ENCODE results near the gene VANGL2.

Gene VANGL2

DNA sequence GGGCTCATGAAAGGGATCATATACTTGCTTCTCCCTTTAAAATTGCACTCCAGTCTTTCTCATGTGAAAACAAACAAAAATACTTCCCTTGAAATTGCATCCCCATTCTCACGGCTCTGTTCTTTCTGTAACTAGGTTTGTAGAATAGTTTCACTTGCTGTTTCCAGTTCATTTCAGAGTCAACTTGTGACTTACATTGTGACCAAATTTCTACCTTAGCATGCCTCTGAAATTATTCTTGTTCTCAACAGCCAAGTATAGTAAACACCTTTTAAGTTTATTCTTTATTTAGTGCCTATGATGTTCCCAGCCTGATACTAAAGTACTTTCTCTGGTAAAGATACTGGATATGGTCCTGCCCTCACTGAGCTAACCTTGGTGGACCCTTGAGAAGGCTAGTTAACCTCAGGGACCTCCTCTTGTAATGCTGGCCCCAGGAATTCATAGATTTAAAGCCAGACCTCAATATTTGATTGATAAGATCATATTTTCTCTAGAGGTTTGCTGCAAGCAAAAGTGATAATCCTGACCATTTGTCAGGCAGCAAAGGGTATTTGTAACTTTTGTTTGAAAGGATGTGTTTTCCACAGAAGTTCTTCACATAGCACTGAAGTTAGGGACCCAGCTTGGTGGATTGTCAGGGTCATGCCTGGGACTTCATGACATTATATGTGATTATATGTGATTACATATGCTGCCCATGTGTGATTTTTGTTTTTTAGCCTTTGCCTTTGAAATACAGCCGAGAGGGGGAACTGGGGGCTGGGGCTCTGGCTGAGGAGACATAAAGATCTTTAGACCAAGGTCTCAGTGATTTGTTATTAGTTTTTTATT lies 29.6 kb downstream of the VANGL2 start:
- TF ChIP-seq, protein P1, sequence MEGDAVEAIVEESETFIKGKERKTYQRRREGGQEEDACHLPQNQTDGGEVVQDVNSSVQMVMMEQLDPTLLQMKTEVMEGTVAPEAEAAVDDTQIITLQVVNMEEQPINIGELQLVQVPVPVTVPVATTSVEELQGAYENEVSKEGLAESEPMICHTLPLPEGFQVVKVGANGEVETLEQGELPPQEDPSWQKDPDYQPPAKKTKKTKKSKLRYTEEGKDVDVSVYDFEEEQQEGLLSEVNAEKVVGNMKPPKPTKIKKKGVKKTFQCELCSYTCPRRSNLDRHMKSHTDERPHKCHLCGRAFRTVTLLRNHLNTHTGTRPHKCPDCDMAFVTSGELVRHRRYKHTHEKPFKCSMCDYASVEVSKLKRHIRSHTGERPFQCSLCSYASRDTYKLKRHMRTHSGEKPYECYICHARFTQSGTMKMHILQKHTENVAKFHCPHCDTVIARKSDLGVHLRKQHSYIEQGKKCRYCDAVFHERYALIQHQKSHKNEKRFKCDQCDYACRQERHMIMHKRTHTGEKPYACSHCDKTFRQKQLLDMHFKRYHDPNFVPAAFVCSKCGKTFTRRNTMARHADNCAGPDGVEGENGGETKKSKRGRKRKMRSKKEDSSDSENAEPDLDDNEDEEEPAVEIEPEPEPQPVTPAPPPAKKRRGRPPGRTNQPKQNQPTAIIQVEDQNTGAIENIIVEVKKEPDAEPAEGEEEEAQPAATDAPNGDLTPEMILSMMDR (conservative IDR thresholded peaks at IDR 0.05; ENCODE audit: control insufficient read depth, insufficient read depth, low read depth, low read length) = no peak
- DNase-seq (ENCODE audit: low read depth) = no peak
- no peak overlapping the region for H3K4me3 ChIP-seq (ENCODE audit: control insufficient read depth, low read depth, low read length)

DNA sequence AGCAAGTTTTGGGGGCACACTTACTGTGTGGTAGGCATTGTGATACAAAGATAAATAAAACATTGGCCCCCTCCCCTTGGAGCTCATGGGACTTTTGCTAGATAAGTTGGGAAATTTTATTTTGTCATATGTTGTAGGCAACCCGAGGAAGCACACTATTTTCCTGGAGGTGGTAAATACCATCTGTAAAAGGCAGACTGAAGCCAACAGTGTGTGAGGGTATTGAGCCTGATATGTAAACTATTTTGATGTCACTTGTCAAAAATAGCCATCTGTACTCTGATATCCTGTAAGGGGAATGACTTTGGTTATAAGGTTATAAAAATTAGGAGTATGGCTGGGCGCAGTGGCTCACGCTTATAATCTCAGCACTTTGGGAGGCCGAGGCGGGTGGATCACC lies 30.6 kb downstream of the VANGL2 start:
- no peak overlapping the region for H3K4me3 ChIP-seq (ENCODE audit: control insufficient read depth, low read depth, low read length)
- DNase-seq (ENCODE audit: low read depth) = no peak
- TF ChIP-seq, protein P1 (conservative IDR thresholded peaks at IDR 0.05; ENCODE audit: control insufficient read depth, insufficient read depth, low read depth, low read length) = no peak

DNA sequence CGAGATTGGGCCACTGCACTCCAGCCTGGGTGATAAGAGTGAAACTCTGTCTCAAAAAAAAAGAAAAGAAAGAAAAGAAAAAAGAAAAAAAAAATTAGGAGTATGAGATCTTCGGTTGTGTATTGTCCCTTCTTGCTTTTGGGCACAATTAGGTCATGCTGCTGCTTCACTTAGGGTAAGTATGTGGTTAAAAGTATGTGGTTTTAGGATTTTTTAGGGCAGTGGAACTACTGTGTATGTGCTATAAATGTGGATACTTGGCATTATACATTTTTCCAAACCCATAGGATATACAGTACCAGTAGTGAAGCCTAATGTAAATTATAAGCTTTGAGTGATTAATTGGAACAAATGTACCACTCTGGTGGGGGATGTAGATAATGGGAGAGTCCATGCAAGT lies 31.2 kb downstream of the VANGL2 start:
- no peak for DNase-seq (ENCODE audit: low read depth)
- no peak overlapping the region for H3K4me3 ChIP-seq (ENCODE audit: control insufficient read depth, low read depth, low read length)
- TF ChIP-seq, protein P1 (conservative IDR thresholded peaks at IDR 0.05; ENCODE audit: control insufficient read depth, insufficient read depth, low read depth, low read length) = no peak

DNA sequence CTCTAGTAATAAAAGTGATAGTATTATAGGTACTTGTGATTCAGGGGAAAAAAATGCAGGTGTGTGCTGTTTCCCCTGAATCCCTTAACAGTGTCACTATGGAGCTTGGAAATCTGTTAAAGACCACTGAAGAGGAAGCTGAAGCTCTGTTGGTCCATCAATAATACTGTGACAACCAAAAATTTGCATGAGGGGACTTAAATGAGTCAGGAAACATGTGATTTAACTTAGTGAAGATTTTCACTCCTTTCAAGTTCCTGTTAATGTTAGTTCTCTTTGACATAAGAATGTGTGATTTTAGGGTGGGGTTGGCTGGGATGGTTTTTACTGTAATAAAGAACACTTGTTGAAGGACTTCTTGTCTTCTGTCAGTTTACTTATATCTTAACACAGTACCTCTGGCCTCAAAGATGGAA lies 32.0 kb downstream of the VANGL2 start:
- H3K4me3 ChIP-seq (ENCODE audit: control insufficient read depth, low read depth, low read length) = no peak overlapping the region
- no peak for DNase-seq (ENCODE audit: low read depth)
- TF ChIP-seq, protein P1 (conservative IDR thresholded peaks at IDR 0.05; ENCODE audit: control insufficient read depth, insufficient read depth, low read depth, low read length) = no peak

DNA sequence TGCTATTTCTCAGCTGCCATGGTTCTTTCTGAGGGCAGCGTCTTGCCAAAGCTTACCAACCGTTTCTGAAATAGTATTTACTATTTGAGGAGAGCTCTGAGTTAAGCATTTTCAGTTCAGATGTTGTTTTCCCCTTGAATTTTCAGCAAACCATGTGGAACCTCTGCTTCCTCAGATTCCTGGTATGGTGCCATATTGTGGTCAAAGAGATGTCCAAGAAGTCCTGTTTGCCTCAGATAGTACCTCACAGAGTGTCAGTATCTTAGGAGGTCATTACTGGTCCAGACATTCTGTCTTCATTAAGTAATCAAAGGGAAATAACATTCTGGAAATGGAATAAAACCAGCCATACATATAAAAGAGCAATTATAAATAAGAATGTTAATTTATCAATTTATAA lies 36.6 kb downstream of the VANGL2 start:
- TF ChIP-seq, protein P1 (conservative IDR thresholded peaks at IDR 0.05; ENCODE audit: control insufficient read depth, insufficient read depth, low read depth, low read length) = no peak
- H3K4me3 ChIP-seq (ENCODE audit: control insufficient read depth, low read depth, low read length) = no peak overlapping the region
- no peak for DNase-seq (ENCODE audit: low read depth)

DNA sequence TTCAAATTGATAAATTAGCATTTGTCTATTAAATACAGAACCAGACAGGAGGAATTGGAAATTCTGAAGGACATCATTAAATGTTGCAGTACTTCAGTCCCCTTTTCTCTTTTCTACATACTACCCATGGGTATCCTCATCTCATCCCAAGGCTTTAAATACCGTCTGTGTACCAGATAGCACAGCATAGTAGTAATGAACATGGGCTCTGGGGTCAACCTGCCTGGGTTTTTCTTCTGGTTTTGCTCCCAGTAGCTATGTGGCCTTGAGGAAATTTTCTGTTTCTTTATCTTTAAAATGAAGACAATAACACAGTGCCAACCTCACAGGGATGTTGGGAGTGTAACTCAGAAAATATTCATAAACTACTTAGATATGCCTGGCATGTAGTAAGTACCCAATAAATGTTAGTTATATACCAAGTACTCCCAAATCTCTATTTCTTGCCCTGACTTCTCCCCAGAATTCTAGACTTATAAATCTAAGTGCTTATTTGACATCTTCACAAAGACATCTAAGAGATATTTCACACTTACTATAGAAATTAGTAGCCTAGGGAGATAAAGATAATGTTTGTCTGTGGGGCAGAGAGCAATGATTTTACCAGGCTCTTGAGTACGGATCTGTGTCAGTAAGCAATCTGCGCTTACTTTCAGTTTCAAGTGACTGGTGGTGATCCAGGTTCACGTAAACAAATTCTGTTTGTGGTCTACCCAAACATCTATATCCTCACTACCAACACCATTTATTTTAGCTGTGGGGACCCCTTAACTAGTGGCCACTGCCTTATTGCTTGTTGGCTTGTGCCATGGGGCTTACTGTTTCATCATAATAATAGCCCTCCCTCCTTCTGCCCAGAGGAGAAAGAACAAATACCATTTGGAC lies 37.3 kb downstream of the VANGL2 start:
- TF ChIP-seq, protein P1 (conservative IDR thresholded peaks at IDR 0.05; ENCODE audit: control insufficient read depth, insufficient read depth, low read depth, low read length) = no peak
- no peak overlapping the region for H3K4me3 ChIP-seq (ENCODE audit: control insufficient read depth, low read depth, low read length)
- DNase-seq (ENCODE audit: low read depth) = no peak
